GM12874 (cell line): ENCODE data around the gene SGF29.

Experiments
- CTCF ChIP-seq: IDR thresholded peaks from 2 replicates; pipeline ENCODE4 v1.5.1; 2011; ENCODE audit warnings: low read depth, mild to moderate bottlenecking, control low read depth, low read length, moderate library complexity; ENCODE audit not compliant: insufficient read depth

SGF29 gene

GRCh38 chr16:28553776-28554633 lies at the start of gene SGF29:
TSS of gene SGF29 (plus strand) at chr16:28553920. CDS start at chr16:28581070, 27,150 bp downstream.
- TF ChIP-seq CTCF: peak; percentile 37; the same call in 1 of the 2 replicates

- no peak for TF ChIP-seq CTCF
These were observed 48.9 kb upstream of the SGF29 start for GRCh38 chr16:28504707-28505404.

GRCh38 chr16:28505489-28506137 lies 48.1 kb upstream of the SGF29 start:
- no peak for TF ChIP-seq CTCF

- TF ChIP-seq CTCF: no peak
These were observed 42.7 kb upstream of the SGF29 start for GRCh38 chr16:28511031-28511430.

- no peak for TF ChIP-seq CTCF
These were observed 41.6 kb upstream of the SGF29 start for GRCh38 chr16:28511801-28512789.

GRCh38 chr16:28513484-28514181 lies 40.1 kb upstream of the SGF29 start:
- TF ChIP-seq CTCF: no peak
